GM19468 (cell line): ENCODE results near the gene MEGF6.

Source experiments
- ATAC-seq: cut with Tn5 transposase; IDR thresholded peaks from one replicate; pipeline ENCODE4 v1.9.1; 2021; ENCODE audit warnings: mild to moderate bottlenecking, moderate library complexity, moderate number of reproducible peaks; ENCODE audit not compliant: unreplicated experiment; ENCODE audit errors: extremely low read depth

MEGF6 gene

GRCh38 chr1:3544040-3544977 is 67.0 kb downstream of the MEGF6 start:
- ATAC-seq = no peak

- no peak for ATAC-seq
Observed at GRCh38 chr1:3543076-3544039, 68.0 kb downstream of the MEGF6 start.

- ATAC-seq = no peak
Observed at GRCh38 chr1:3542676-3543075, 68.6 kb downstream of the MEGF6 start.

- ATAC-seq = no peak
Observed at GRCh38 chr1:3541936-3542335, 69.4 kb downstream of the MEGF6 start.

GRCh38 chr1:3541465-3541864 is 69.8 kb downstream of the MEGF6 start:
- no peak for ATAC-seq

- no peak for ATAC-seq
Observed at GRCh38 chr1:3540876-3541275, 70.4 kb downstream of the MEGF6 start.

- ATAC-seq = no peak
Observed at GRCh38 chr1:3539707-3540425, 71.4 kb downstream of the MEGF6 start.

GRCh38 chr1:3537359-3537758 is 73.9 kb downstream of the MEGF6 start:
- no peak for ATAC-seq

- ATAC-seq = no peak
Observed at GRCh38 chr1:3536420-3537195, 74.7 kb downstream of the MEGF6 start.

GRCh38 chr1:3535732-3536131 is 75.6 kb downstream of the MEGF6 start:
- ATAC-seq = no peak

GRCh38 chr1:3534803-3535637 is 76.3 kb downstream of the MEGF6 start:
- no peak for ATAC-seq

GRCh38 chr1:3533067-3534048 is 78.0 kb downstream of the MEGF6 start:
- no peak for ATAC-seq

- no peak for ATAC-seq
Observed at GRCh38 chr1:3531928-3532327, 79.4 kb downstream of the MEGF6 start.

GRCh38 chr1:3530926-3531818 is 80.1 kb downstream of the MEGF6 start:
- no peak for ATAC-seq

GRCh38 chr1:3530086-3530925 is 81.0 kb downstream of the MEGF6 start:
- ATAC-seq = no peak
